GM12878 (cell line): ENCODE results near the gene ZNF423. TPM values are rescaled to one million over a fixed set of nuclear protein-coding genes. Genes with fewer than 3 reads are reported as not detected.

Experiments used
- ATAC-seq: fragments of 200-7000 bp; cut with Tn5 transposase; 3 replicates; pipeline ENCODE4 v1.9.1; 2020; ENCODE audit warnings: mild to moderate bottlenecking, moderate library complexity
- BruUV-seq: library from RNA; stranded (reverse); fragments of 400-500 nt; replicated peaks from 2 replicates; lab custom pipeline; 2021; lab: Mats Ljungman, UMichigan
- CTCF ChIA-PET: fragments of 300-600 bp; sonication (Branson Sonifier 250); formaldehyde crosslinking; extraction: SDS; loops from one replicate; lab custom pipeline; 2021; ENCODE audit warnings: inconsistent platforms; lab: Yijun Ruan, JAX
- POLR2A ChIA-PET: fragments of 350-600 bp; formaldehyde crosslinking; extraction: SDS; loops from one replicate; lab custom pipeline; 2021; ENCODE audit warnings: inconsistent platforms; lab: Charles Lee
- RAD21 ChIA-PET: fragments of 300-600 bp; sonication (Branson Sonifier 250); formaldehyde crosslinking; loops from one replicate; lab custom pipeline; 2023; ENCODE audit warnings: antibody characterized with exemption; ENCODE audit not compliant: unreplicated experiment; lab: Charles Lee
- SMC1A ChIA-PET: fragments of 300-600 bp; sonication (Branson Sonifier 250); formaldehyde crosslinking; loops from one replicate; lab custom pipeline; 2023; ENCODE audit not compliant: unreplicated experiment, uncharacterized antibody; lab: Charles Lee
- DNase-seq: peaks from one replicate; pipeline ENCODE4 v3.0.0-alpha.2; 2011; ENCODE audit warnings: low read depth, low spot score
- FAIRE-seq: peaks from 3 replicates; lab custom pipeline; 2011; peaks lifted over from hg19 to GRCh38; lab: Jason Lieb, UNC
- H2AFZ ChIP-seq: 2 replicates; pipeline ENCODE4 v1.6.0; 2011; ENCODE audit warnings: low read depth, low read length, control low read depth; ENCODE audit not compliant: control insufficient read depth
- H3K27ac ChIP-seq: 2 replicates; pipeline ENCODE4 v1.5.1; 2011; ENCODE audit warnings: control low read depth; ENCODE audit not compliant: control insufficient read depth, insufficient read depth
- H3K27me3 ChIP-seq, 2 experiments: replicated peaks in 1 of 2; 2 replicates each; pipeline versions ENCODE4 v1.6.0 to v1.6.1; 2011; ENCODE audit warnings: low read length in 1 of 2; ENCODE audit not compliant: control insufficient read depth in 2 of 2, insufficient read depth in 2 of 2
- H3K36me3 ChIP-seq, 2 experiments: 2 replicates each; pipeline ENCODE4 v1.5.1; 2011; ENCODE audit warnings: low read length in 1 of 2; ENCODE audit not compliant: control insufficient read depth in 2 of 2, insufficient read depth in 2 of 2
- H3K4me1 ChIP-seq: 2 replicates; pipeline ENCODE4 v1.6.1; 2011; ENCODE audit warnings: mild to moderate bottlenecking, low read length, moderate library complexity, mixed read lengths; ENCODE audit not compliant: control insufficient read depth, insufficient read depth
- H3K4me2 ChIP-seq: 2 replicates; pipeline ENCODE4 v1.6.0; 2011; ENCODE audit warnings: control low read depth; ENCODE audit not compliant: control insufficient read depth, insufficient read depth
- H3K4me3 ChIP-seq: fragments of 200-600 bp; sonication (generic); 2 replicates; pipeline ENCODE4 v1.5.1; 2016
- H3K79me2 ChIP-seq: 2 replicates; pipeline ENCODE4 v1.6.0; 2011; ENCODE audit warnings: low read length; ENCODE audit not compliant: control insufficient read depth, insufficient read depth
- H3K9ac ChIP-seq: 2 replicates; pipeline ENCODE4 v1.8.0; 2011; ENCODE audit warnings: low read length, control low read depth, mixed read lengths; ENCODE audit not compliant: control insufficient read depth, insufficient read depth
- H3K9me3 ChIP-seq: replicated peaks from 3 replicates; pipeline ENCODE4 v1.5.1; 2011; ENCODE audit warnings: mild to moderate bottlenecking, low read length; ENCODE audit not compliant: control insufficient read depth, insufficient read depth
- H4K20me1 ChIP-seq: 2 replicates; pipeline ENCODE4 v1.6.0; 2011; ENCODE audit not compliant: control insufficient read depth, insufficient read depth
- EED ChIP-seq: sonication (generic); IDR thresholded peaks from 2 replicates; pipeline ENCODE4 v1.6.1; 2016; ENCODE audit warnings: antibody characterized with exemption, low read depth
- HCFC1 ChIP-seq: fragments of 150-350 bp; IDR thresholded peaks from 2 replicates; pipeline ENCODE4 v1.6.1; 2014; ENCODE audit warnings: low read length
- IKZF1 ChIP-seq: fragments of 450-650 bp; conservative IDR thresholded peaks from 2 replicates; pipeline ENCODE4 v1.6.1; 2017; ENCODE audit warnings: antibody characterized with exemption, mild to moderate bottlenecking
- JUNB ChIP-seq: IDR thresholded peaks from 2 replicates; pipeline ENCODE4 v1.6.1; 2016; ENCODE audit warnings: antibody characterized with exemption, mild to moderate bottlenecking
- LARP7 ChIP-seq: fragments of 450-650 bp; IDR thresholded peaks from 2 replicates; pipeline ENCODE4 v1.6.1; 2017; ENCODE audit warnings: mild to moderate bottlenecking
- MEF2B ChIP-seq: fragments of 450-650 bp; IDR thresholded peaks from 2 replicates; pipeline ENCODE4 v1.6.1; 2018; ENCODE audit warnings: mild to moderate bottlenecking, moderate library complexity; ENCODE audit not compliant: partially characterized antibody, poor library complexity, severe bottlenecking
- PAX5 ChIP-seq: IDR thresholded peaks from 2 replicates; pipeline ENCODE4 v1.6.1; 2011; ENCODE audit warnings: low read depth, low read length, borderline replicate concordance
- PBX3 ChIP-seq: IDR thresholded peaks from 2 replicates; pipeline ENCODE4 v1.6.1; 2011; ENCODE audit warnings: mild to moderate bottlenecking, low read depth, low read length, moderate library complexity; ENCODE audit not compliant: insufficient replicate concordance
- POLR2AphosphoS5 ChIP-seq: IDR thresholded peaks from 2 replicates; pipeline ENCODE4 v1.6.1; 2011; ENCODE audit warnings: mild to moderate bottlenecking, low read length, inconsistent platforms
- SREBF2 ChIP-seq: IDR thresholded peaks from 2 replicates; pipeline ENCODE4 v1.6.1; 2012; ENCODE audit warnings: mild to moderate bottlenecking, low read length
- WGBS: methylation state at CpG from one replicate; pipeline ENCODE4 v1.1.6; 2016; ENCODE audit warnings: low lambda C conversion rate; ENCODE audit not compliant: insufficient replicate concordance, insufficient coverage; ENCODE audit errors: missing lambda C conversion rate; 5-methylcytosine and 5-hydroxymethylcytosine counted together
- in situ Hi-C: fragments of 300-500 bp; cut with MboI; formaldehyde crosslinking; loops from 9 replicates; pipeline ENCODE4 v1.14.3; 2018; ENCODE audit warnings: mixed read lengths
- intact Hi-C: fragments of 100-400 bp; cut with micrococcal nuclease; formaldehyde crosslinking; loops from one replicate; pipeline ENCODE4 v1.14.2; 2022; ENCODE audit not compliant: unreplicated experiment
- polyA plus RNA-seq, 11 experiments: library from polyadenylated mRNA; depleted of rRNA in 4 of 11; unstranded in 6 of 11; stranded (reverse) in 5 of 11; fragments of >200 nt; fragmentation: Nextera tagmentation in 4 of 11; fragmentation: Illumina TruSeq in 1 of 11; extraction: Ambion mirVana in 4 of 11; extraction: Trizol in 1 of 11; gene quantifications; 1 replicate in 1 of 11; 2 replicates in 10 of 11; pipeline versions ENCODE4 v1.2.1 to v1.2.3, GENCODE V29; 2011 to 2016; ENCODE audit warnings: inconsistent platforms in 2 of 11, missing spikeins in 2 of 11, low read depth in 1 of 11
- total RNA-seq, 4 experiments: library from RNA; depleted of rRNA in 3 of 4; stranded (reverse); fragments of >200 nt in 3 of 4; fragmentation: Illumina TruSeq in 1 of 4; extraction: Trizol in 1 of 4; gene quantifications; 2 replicates each; pipeline versions ENCODE4 v1.2.1 to v1.2.3, GENCODE V29; 2013 to 2021
- TF ChIP-seq, protein P1 (sequence below): fragments of 450-650 bp; IDR thresholded peaks from 2 replicates; pipeline ENCODE4 v1.6.1; 2017; ENCODE audit warnings: antibody characterized with exemption, mild to moderate bottlenecking, moderate library complexity

The ZNF423 gene
- total and polyA plus RNA-seq, 10 of the 15 experiments (the other 5 are each of a cell fraction or from before 2014, with no cell fraction given): 0.03 to 0.64 (median 0.10) TPM

GRCh38 chr16:49516382-49517036 is 339.4 kb downstream of the ZNF423 start (continued):
- TF ChIP-seq, protein P1, sequence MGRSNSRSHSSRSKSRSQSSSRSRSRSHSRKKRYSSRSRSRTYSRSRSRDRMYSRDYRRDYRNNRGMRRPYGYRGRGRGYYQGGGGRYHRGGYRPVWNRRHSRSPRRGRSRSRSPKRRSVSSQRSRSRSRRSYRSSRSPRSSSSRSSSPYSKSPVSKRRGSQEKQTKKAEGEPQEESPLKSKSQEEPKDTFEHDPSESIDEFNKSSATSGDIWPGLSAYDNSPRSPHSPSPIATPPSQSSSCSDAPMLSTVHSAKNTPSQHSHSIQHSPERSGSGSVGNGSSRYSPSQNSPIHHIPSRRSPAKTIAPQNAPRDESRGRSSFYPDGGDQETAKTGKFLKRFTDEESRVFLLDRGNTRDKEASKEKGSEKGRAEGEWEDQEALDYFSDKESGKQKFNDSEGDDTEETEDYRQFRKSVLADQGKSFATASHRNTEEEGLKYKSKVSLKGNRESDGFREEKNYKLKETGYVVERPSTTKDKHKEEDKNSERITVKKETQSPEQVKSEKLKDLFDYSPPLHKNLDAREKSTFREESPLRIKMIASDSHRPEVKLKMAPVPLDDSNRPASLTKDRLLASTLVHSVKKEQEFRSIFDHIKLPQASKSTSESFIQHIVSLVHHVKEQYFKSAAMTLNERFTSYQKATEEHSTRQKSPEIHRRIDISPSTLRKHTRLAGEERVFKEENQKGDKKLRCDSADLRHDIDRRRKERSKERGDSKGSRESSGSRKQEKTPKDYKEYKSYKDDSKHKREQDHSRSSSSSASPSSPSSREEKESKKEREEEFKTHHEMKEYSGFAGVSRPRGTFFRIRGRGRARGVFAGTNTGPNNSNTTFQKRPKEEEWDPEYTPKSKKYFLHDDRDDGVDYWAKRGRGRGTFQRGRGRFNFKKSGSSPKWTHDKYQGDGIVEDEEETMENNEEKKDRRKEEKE: no peak
- TF ChIP-seq PBX3: no peak
- TF ChIP-seq EED: no peak

DNA sequence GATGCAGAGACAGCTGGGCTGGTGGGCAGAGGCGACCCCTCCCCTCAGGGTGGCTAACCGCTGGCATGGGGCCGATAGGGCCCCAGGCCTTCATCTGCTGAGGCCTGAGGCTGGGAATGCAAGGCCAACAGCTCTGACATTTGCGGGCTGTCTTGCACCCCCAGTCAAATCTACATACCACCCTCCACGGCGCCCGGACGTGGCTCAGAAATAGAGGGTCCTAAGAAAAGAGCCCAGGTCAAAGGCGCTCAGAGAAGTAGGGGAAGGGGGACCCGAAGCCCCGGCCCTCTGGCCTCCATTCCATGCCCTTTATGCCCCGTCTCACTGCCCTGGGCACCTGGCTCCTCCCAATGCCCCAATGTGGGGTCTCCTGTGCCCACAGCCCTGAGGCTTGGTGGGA is 340.1 kb downstream of the ZNF423 start:
- 13% methylated on average over 12 of the region's 12 CpGs for WGBS
- SMC1A ChIA-PET: no interaction called here
- Histone ChIP-seq H4K20me1 (no peaks in the 10 kb centered on the region), H3K27ac (no peak overlapping the region), H3K9me3 (no peaks in the 10 kb centered on the region), H3K9ac (no peak overlapping the region), H3K4me3 (no peak overlapping the region)
- in situ Hi-C loops: no loop called here
- BruUV-seq: no TSS peak
- CTCF ChIA-PET: no interaction called here
- FAIRE-seq: no peak
- RAD21 ChIA-PET: no interaction called here
- TF ChIP-seq PAX5: no peak
- TF ChIP-seq IKZF1: no peak
- no peak for TF ChIP-seq SREBF2
- no peak for TF ChIP-seq LARP7
- TF ChIP-seq HCFC1: no peak
- no peak for TF ChIP-seq JUNB
- no peak for TF ChIP-seq POLR2AphosphoS5
- no peak for TF ChIP-seq MEF2B
- TF ChIP-seq, all 136 proteins: peak for 0
- Histone ChIP-seq H2AFZ (no peak overlapping the region), H3K36me3 (no peaks in the 10 kb centered on the region), H3K79me2 (no peaks in the 10 kb centered on the region), H3K27me3 (no peaks in the 10 kb centered on the region; a peak in 1 of 4 replicates), H3K4me1 (no peaks in the 10 kb centered on the region), H3K4me2 (no peak overlapping the region)
- POLR2A ChIA-PET: no interaction called here
- no peak for DNase-seq
- no peak for ATAC-seq
- intact Hi-C loops: no loop called here
